Measurements from ENCODE around the gene ZNF43.

GRCh38 chr19:21812448-21812847 lies 23.5 kb downstream of the ZNF43 start:
- TF ChIP-seq CTCF (IDR thresholded peaks at IDR 0.05) = no peak
- no peak for TF ChIP-seq POLR2A (IDR thresholded peaks at IDR 0.05)
